ENCODE results near the gene NELL2.

The NELL2 gene

GRCh38 chr12:44503329-44503728 is 372.8 kb downstream of the NELL2 start:
- TF ChIP-seq CTCF (IDR thresholded peaks at IDR 0.05; ENCODE audit: extremely low read depth, missing control alignments), result no peak
- DNase-seq (ENCODE audit: low spot score), result no peak

DNA sequence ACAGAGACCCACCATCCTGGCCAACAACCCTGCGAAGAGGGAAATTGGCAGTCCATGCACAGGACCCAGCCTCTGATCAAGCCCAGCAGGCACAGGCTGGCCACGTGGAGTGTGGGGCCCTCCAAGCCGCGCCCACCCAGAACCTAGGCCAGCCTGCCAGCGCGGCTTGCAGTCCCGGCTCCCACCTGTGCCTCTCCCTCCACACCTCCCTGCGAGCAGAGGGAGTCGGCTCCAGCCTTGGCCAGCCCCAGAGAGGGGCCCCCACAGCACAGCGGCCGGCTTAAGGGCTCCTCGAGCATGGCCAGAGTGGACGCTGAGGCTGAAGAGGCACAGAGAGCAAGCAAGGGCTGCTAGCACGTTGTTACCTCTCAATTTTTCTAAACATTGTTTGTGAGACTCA is 373.4 kb downstream of the NELL2 start:
- no peak for DNase-seq (ENCODE audit: low spot score)
- no peak for TF ChIP-seq CTCF (IDR thresholded peaks at IDR 0.05; ENCODE audit: extremely low read depth, missing control alignments)

GRCh38 chr12:44500423-44500822 is 375.7 kb downstream of the NELL2 start:
- DNase-seq (ENCODE audit: low spot score), result no peak
- TF ChIP-seq CTCF (IDR thresholded peaks at IDR 0.05; ENCODE audit: extremely low read depth, missing control alignments), result no peak

DNA sequence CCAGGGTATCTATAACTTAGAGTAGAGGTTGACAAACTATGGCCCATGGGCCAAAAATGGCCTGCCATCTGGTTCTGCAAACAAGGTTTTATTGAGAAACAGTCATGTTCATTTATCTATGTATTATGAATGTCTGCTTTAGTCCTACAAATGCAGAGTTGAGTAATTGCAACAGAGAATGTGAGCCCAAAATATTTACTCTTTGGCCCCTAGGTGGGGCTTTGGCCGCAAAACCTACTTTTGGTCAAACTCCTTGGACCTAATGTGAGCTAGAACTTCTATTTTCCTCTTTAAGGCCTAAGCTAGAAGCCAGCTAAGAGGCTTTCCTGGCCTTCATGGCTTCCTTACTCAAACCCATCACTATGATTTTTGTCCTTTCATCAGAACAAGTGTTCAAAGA is 379.1 kb downstream of the NELL2 start:
- no peak for DNase-seq (ENCODE audit: low spot score)
- no peak for TF ChIP-seq CTCF (IDR thresholded peaks at IDR 0.05; ENCODE audit: extremely low read depth, missing control alignments)

GRCh38 chr12:44490181-44490580 is 385.9 kb downstream of the NELL2 start:
- TF ChIP-seq CTCF (IDR thresholded peaks at IDR 0.05; ENCODE audit: extremely low read depth, missing control alignments), result no peak

DNA sequence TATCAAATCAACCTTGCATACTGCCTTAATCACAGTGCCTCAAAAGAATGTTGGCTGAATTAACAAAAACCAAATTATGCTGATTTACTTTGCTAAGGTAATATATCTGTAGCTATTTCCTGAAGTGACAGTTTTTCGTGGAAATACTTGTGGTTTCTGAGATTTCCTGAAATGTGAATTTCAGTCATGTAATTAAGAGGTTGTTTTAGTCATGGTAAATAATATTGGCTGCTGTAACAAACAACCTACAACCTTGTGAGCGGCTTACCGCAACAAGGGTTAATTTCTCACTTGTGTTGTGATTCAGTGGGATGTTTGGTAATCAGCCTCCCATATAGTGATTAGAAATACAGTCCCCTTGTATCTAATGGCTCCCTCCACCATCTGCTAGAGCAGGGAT is 387.9 kb downstream of the NELL2 start:
- no peak for DNase-seq (ENCODE audit: low spot score)
- no peak for TF ChIP-seq CTCF (IDR thresholded peaks at IDR 0.05; ENCODE audit: extremely low read depth, missing control alignments)

More at GRCh38 chr12:44490181-44490580, 385.9 kb downstream of the NELL2 start:
- no peak for DNase-seq (ENCODE audit: low spot score)

DNA sequence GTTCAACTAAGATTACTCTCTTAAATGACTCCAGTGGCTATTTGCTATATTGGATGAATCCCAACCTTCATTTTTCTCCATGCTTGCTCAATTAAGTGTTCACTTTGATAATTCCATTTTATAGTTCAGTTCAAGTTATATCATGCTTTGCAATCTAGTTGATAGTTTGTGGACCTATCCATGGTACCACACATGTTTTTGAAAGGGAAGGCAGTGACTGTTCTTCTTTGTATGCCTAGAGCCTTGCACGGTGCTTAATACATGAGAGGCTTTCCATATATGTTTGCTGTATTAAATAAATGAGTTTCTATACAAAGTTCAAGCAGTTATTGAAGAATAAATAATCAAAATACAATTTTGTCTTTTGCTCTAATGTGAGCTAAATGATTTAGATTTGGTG is 391.3 kb downstream of the NELL2 start:
- TF ChIP-seq CTCF (IDR thresholded peaks at IDR 0.05; ENCODE audit: extremely low read depth, missing control alignments), result no peak
- no peak for DNase-seq (ENCODE audit: low spot score)
